Stimulated activated CD4-positive, alpha-beta T cell treated with anti-CD3 and anti-CD28 coated beads, Interleukin-2, amount 100 ng/mL, for 24 hours (primary cell): ENCODE data around the gene FBXO22.
"Not testable (repeated sequence)": the region's sequence is repeated elsewhere in the genome, so short reads cannot be mapped to it uniquely, and the experiment has no call there.

Source experiments
- DNase-seq, 2 donors: peaks; one replicate each; pipeline ENCODE4 v3.0.0-alpha.2; 2020

The FBXO22 gene

DNA sequence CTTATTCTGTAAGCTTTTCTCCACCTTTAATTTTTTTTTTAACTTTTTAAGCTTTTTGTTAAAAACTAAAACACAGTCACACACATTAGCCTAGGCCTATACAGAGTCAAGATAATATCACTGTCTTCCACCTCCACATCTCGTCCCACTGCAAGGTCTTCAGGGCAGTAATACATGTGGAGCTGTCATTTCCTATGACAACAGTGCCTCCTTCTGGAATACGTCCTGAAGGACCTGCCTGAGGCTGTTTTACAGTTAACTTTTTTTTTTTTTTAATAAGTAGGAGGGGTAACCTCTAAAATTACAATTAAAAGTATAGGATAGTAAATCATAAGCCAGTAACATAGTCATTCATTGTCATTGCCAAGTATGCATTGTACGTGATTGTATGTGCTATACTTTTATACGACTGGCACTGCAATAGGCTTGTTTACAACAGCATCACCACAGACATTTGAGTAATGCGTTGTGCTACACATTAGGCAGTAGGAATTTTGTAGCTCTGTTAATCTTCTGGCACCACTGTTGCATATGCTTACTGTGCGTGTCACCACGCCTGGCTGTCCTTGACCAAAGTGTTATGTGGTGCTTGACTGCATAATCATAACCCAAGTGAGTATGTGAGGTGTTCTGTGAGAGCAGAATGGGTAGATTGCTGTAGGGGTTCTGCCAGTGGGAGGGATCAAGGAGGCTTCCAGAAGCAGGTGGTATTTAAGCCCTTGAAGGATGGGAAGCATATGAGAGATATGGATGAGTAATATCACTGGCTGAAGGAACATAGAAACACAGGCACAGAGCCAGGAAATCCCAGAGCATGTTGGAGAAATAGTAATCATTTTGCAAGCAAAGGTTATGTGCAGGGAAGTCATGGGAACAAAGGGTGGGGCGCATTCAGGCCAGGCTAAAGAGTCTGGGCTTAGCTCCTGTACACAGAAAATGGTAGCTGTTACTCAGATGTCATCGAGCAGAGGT is 18.3 kb downstream of the FBXO22 start:
- DNase-seq = no peak

DNA sequence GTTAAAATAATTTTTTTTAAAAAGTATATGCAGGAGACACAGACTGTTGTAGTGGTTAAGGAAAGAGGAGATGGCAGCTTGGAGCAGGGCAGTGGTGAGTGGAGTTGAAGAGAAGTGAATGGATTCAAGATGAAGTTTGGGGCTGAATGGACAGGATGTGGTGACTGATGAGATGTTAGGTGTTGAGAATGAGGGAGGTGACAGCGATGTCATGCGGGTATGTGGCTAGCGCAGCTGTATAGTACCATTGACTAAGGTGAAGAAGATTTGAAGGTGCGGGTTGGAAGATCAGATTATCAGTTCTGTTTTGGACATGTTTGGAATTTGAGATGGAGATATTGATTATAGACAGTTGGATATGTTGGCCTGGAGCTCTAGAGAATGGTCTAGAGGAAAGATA is 20.1 kb downstream of the FBXO22 start:
- DNase-seq = no peak

DNA sequence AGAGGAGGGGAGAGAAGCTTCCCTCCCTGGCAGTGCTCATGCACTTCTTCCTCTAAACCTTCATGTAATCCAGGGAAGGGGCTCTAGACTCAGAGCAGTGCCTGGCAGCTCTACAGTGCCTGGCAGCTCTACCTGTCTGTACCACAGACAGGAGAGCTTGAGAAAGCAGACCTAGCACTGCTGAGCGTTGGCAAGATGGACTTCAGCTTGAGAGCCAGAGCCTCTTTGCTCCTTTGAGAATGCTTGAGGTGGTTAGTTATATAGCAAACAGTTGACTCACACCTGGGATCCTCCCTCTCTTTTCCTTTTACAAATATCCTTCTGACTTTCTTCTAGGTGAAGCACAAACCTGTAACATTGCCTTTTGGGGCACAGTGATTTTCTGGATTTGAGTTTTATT is 20.9 kb downstream of the FBXO22 start:
- no peak for DNase-seq

DNA sequence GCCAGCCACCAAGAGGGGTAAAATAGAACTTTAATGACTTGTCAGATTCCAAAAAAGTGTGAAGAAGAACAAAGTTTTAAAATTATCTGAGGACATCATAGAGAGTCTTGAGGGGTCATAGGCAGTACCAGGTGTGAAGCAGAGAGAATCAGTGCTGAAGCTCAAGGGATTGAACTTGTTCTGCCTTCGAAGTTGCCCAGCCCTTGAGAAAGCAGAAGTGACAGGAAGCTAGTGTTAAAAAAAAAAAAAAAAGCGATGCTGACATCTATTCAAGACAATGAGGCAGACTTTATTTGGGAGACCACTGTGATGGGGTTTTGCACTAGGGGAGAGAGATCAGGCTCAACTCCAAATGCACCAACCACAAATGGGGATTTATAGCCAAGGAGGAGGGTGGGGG is 21.8 kb downstream of the FBXO22 start:
- no peak for DNase-seq

DNA sequence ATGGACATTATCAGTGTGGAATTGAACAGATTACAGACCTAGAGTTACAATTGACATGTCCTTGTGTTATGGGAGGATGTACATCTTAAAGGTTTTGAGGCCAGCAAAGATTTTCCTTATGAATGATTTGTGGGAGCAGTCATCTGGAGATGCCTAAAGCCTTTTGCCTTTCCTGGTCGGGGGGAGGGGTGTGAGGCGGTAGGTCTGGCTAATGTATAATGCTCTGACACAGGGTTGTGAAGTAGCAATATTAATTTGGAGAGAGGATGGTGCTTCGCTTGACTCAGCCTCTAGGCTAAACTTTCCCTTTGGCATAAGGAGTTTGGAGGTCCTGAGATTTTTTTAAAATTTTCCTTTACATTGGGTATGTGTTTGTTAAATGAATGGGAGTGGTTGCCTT is 23.3 kb downstream of the FBXO22 start:
- no peak for DNase-seq

DNA sequence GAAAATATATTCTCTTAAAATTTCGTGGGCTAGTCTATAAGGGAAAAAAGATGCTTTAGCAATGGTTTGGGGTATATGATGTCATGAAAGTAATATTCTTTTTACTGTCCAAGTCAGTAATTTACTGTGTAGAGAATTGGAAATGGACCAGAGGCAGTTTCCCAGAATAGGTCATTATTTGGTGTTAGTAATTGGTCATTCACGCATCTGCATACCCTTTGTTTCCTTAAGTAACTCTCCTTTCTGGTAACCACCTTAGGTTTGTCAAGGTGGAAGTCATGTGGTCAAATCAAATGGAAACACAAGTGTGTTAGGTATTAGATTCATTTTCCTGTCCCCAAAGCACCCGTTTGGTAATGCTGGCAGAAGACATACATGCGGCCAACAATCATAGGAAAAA is 23.9 kb downstream of the FBXO22 start:
- DNase-seq = no peak

DNA sequence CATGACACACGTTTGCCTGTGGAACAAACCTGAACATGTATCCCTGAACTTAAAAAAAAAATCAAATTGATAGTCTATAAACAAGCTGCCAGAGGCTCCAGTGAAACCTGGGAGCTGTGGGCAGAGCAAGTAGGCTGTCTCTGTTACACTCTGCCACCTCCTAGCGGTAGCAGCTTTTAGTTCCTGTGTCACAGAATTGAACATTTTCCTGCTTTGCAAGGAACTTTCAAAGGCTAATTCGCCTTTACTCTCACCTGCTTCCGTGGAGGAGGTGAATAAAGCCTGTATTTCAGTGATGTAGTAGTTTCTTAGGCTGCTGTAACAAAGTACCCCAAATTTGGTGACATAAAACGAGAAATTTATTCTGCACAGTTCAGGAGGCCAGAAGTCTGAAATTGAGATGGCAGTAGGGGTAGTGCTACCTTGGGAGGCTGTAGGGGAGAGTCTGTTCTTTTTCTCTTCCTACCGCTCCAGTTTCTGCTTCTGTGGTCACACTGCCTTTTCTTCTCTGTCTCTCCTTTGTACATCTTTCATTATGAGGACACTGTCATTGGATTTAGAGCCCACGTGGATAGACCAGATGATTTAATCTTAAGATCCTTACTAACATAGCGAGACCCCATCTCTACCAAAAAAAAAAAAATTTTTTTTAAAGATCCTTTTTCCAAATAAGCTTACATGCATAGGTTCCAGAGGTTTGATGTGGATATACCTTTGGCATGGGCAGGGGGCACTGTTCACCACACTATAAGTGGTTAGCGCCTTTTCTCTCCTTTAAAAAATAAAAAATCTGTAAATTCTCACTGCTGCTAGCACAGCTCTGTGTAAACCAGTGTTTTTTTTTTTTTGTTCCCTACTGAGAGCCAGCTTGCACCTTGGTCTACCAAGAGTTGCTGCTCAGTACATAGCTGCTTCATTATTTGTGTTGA is 25.3 kb downstream of the FBXO22 start:
- DNase-seq = no peak

DNA sequence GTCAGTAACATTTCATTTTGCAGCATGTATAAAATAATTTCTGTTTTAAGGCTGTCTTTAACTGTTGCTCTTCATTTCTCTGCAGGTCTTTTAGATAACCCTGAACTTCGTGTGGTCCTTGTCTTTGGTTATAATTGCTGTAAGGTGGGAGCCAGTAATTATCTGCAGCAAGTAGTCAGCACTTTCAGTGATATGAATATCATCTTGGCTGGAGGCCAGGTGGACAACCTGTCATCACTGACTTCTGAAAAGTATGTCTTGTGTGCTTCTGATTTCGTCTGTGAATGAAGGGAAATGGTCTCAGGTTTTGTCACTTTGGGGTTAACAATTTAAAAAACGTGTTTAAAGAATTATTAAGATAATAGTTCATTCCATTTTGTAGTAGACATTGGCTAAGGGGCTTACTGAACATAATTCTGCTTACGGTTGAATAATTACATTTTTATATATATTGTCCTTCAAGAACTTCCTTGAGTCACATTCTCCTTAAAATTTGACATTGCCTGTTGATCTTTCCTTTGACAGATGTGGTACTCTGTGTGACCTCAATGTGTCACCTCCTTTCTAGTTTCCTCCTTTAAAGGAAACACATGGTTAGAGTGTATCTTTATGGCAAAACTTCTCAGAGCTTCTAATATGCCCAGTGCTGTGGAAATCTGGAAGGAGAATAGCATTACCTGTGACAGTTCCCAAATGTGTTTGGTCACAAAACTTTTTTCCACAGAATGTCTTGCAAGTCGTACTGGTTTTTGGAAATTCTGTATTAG is 26.3 kb downstream of the FBXO22 start:
- DNase-seq = no peak

DNA sequence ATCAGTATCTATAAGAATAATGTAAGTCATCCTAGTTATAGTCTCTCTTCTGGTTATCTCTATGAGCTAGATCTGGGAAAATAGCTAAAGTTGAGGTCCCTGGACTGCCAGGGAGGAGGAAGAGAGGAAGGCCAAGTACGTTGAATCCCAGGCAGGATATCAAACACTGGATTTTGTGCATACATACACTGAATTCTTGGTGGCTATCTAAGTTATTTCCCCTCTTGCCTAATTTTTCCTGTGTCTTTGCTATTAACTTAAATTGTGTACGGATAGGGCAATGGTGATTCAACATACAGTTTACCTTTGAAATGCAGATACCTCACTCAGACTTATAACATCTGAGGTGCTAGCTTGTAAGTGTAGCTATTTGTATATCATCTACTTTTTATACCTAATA is 27.2 kb downstream of the FBXO22 start:
- DNase-seq = no peak

DNA sequence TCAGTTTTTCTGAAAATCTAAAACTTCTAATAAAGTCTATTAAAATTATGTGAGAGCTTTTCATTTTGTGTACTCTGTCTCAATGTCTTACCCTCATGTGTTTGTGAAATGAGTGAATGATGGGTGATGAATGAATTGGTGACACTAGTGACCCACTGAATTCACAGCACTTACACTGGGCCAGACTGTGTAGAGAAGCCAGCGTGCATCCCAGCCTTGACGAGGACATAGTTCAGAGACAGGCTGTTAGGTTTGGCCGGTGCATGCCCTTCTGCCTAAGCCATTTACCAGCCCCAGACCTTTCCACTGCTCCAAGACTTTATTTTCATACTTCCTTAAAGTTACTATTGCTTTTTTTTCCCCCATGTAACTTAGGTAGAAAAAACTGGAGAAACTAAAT is 38.8 kb downstream of the FBXO22 start:
- DNase-seq = no peak

DNA sequence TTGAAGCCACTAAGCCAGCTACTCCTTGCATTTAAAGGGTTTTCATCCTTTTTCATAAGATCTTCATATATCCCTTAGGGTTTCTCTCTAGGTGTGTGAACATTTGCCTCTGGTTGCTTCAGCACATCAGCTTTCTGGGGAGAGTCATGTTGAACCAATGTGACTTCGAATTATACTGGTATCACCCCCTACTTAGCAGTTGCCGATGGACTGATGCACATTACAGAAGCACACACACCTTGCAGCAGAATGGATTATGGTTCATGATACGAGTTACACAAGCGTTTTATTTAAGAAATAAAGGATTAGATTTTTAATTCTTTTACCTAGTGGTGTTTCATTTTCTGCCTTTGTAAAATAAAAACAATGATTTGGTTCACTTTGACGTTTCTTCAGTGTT is 39.6 kb downstream of the FBXO22 start:
- no peak for DNase-seq

DNA sequence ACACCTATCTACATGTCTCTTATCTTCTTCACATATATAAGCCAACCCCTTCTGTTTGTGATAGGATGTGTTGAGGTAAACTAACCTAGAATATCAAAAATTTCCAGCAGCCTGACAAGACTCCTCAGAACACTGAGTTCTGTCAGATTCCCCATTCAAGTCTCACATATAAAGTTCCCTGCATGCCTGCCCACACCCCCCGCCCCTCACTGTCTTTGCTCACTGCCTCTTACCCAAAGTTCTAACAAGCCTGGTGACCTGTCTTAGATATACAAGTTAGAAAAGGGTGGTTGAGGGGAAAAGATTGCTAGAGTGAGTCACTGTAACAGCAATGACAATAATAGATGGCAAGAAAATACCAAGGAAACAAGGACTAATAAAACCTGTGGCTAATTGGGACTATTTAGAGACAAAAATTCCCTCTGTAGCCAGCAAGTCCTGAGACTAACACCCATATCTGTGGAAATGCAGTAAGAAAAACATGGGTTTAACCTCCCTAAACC is 40.1 kb downstream of the FBXO22 start:
- no peak for DNase-seq

DNA sequence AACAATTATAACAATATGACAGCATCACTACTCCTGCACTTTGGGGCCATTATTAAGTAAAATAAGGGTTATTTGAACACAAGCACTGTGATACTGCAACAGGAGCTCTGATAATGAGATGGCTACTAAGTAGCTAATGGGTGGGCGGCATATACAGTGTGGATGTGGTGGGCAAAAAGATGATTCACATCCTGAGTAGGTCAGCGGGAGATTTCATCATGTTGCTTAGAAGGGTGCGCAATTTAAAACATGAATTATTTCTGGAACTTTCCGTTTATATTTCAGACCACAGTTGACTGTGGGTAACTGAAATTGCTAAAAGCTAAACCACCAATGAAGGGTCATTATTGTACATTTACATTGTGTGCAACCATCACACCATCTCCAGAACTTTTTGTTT is 42.3 kb downstream of the FBXO22 start:
- DNase-seq = no peak

DNA sequence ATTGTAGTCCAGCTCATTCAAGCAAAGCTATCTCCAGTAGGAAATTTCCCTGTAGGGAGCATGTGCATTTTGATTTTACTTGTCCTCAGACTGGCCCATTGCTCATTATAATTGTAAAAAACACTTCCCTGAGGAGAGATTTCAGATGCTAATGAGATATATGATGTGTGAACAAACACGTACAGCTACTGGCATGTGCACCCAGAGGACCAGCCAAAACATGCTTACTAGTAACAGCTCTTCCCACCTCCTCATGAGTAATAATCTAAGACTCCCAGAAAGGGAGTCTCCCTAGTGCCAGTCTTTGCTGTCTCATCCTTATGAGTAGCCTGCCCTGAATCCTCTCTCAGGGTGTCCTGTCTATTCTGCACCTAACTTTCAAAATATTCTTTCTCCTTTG is 43.4 kb downstream of the FBXO22 start:
- no peak for DNase-seq

DNA sequence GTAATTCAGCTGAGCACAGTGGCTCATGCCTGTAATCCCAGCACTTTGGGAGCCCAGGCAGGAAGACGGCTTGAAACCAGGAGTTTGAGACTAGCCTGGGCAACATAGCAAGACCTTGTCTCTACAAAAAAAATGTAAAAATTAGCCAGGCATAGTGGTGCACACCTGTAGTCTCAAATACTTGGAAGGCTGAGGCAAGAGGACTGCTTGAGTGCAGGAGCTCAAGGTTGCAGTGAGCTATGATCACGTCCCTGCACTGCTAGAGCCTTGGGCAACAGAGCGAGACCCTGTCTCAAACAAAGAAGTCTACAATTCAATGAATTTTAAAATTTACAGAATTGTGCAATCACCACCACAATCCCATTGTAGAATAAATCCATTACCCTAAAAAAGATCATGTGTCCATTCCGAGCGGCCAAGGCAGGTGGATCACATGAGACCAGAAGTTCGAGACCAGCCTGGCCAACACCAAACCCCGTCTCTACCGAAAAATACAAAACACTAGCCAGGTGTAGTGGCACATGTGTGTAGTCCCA is 45.2 kb downstream of the FBXO22 start:
- no peak for DNase-seq

DNA sequence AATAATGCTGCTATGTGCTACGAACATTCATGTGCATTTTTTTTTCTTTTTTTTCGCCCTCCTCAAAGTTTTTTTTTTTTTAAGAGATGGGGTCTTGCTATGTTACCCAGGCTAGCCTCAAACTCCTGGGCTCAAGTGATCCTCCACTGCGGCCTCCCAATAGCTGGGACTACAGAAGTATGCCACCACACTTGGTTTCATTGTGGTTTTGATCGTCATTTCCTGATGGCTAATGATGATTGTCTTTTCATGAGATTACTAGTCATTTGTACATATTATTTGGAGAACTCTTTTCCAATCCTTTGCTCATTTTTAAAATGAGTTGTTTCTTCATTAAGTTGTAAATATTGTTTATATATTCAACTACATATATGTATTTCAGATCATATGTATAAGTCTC is 48.8 kb downstream of the FBXO22 start:
- no peak for DNase-seq

DNA sequence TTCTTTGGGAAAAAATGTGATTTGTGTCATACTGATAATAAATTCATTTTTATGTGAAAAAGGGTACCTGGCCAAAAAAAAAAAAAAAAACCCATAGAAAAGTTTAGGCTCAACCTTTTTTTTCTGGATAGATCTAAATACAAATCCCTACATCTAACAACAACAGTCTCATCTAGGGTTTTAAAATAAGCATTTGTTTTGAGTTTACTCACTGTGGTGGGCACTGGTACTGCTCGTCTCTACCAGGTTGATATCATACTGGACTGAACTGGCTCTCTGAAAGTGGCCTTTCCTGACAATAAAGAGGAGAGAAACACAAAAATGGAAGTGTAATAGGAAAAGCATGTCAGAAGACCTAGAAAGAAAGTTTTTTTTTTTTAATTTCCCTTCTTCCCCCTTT is 52.0 kb downstream of the FBXO22 start:
- no peak for DNase-seq

DNA sequence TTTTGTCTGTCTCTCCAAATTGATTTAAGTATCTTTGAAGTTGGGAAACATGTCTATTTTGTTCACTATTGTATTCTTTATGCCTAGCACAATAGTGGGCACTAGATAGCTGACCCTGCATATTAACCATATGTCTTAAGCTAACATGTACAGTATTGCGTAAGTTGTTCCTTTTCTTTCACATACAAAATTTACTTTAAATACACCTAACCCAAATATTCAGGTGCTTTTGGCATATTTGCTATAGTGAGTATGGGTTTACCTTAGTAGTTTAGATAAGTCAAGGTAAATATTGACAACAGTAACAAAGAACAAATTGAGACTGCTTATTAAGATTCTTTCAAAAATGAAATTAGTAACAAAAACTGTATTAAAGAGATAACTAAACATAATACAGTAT is 57.7 kb downstream of the FBXO22 start:
- DNase-seq = no peak

DNA sequence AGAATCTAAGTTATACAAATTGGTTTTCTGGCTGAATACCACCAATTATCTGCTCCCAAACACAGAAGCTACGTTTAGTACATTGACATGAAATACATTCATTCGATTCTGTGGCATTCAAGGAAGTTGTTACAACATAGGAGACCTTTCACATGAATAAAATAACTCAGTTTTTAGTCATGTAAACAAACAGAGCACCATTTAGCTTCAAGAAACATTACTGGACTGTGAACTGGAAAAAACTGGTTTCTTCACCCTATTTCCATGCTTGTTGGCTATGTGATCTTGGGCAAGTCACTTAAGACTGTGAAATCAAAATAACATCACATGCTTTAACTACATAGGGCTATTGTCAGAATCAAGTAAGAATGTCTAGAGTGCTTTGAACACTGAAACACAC is 62.4 kb downstream of the FBXO22 start:
- no peak for DNase-seq

DNA sequence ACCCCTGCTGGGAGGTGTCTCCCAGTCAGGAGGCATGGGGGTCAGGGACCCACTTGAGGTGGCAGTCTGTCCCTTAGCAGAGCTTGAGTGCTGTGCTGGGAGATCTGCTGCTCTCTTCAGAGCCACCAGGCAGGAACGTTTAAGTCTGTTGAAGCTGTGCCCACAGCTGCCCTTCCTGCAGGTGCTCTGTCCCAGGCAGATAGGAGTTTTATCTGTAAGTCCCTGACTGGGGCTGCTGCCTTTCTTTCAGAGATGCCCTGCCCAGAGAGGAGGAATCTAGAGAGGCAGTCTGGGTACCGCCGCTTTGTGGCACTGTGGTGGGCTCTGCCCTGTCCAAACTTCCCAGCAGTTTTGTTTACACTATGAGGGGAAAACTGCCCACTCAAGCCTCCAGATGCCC is 73.1 kb downstream of the FBXO22 start:
- not testable (repeated sequence) for DNase-seq

DNA sequence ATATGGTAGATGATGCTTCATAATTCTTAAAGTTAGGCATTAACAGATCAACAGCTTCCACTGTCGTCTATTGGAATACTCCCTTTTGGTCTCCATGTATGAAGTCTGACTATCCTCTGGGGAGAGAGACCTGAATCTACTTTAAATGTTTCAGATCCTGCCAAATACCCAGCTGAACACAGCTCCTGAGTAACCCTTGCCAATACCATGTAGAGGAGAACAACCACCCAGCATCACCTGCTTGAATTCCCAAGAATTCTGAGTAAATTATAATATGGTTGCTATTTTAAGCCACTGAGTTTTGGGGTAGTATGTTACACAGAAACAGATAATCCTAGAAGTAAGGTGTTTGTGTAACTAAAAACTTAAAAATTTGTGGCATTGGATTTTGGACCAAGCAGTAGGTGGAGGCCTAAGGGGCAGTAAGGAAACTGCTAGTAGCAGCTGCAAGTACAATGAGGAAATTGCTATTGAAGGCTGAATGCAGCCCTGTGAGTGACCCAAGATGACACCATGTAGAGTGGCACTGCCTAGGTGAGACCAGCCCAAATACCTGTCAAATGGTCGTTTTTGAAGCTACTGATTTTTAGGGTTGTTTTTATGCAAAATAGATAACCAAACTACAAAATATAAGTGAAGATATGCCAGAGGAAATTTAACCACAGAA is 77.6 kb downstream of the FBXO22 start:
- DNase-seq = no peak

DNA sequence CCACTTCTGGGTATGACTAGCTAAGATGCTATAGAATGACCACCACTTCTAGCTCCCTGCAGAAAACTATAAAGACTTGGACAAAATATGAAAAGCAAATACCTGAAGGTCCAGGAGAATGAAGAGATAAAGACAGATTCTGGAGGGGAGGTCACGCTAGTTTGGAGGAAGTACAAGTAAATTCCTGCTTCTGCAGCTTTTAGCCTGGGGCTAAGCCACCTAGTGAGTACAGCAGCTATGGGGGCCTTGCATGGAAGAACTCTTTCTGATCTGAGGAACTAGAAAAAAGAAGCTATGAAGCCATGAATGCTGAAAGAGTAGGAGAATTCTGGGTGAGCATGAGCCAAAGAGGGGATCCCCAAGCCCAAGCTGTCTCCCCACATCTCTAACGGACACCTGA is 78.8 kb downstream of the FBXO22 start:
- no peak for DNase-seq
